Testis (tissue), 2 donors: ENCODE measurements around the gene ZNF768.

Experiments used
- CTCF ChIP-seq, 3 experiments: fragments of 450-650 bp in 2 of 3; fragments of 200-600 bp in 1 of 3; sonication (generic) in 1 of 3; IDR thresholded peaks; one replicate each; pipeline ENCODE4 v1.5.1; 2016 to 2019; ENCODE audit warnings: antibody characterized with exemption in 3 of 3, mild to moderate bottlenecking in 2 of 3, moderate library complexity in 1 of 3
- POLR2A ChIP-seq: fragments of 450-650 bp; IDR thresholded peaks from one replicate; pipeline ENCODE4 v1.6.1; 2017; ENCODE audit warnings: antibody characterized with exemption, mild to moderate bottlenecking, moderate library complexity

DNA sequence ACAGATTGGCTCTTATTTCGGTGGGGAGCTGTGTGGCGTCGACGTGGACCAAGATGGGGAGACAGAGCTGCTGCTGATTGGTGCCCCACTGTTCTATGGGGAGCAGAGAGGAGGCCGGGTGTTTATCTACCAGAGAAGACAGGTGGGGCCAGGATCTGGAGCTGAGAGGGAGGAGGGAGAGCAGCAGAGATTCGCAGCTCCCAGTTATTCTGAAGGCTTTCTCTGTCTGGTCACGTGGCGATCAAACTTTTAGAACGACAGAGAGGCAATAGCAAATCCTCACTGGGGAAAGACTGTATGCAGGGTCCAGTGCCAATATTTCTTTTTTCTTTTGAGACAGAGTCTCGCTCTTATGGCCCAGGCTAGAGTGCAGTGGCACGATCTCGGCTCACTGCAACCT lies 31.7 kb downstream of the ZNF768 start:
- TF ChIP-seq CTCF (IDR thresholded peaks at IDR 0.05) (no peak), POLR2A (no peak)
